Osteoblast (primary cell): Measurements from ENCODE around the gene RNF224. TPM values are rescaled to one million over a fixed set of nuclear protein-coding genes. Genes with fewer than 3 reads are reported as not detected.

Experiments used
- DNase-seq: peaks from one replicate; pipeline ENCODE4 v3.0.0; 2011; ENCODE audit warnings: low spot score, mixed read lengths; ENCODE audit not compliant: insufficient read length; ENCODE audit errors: missing footprints
- H2AFZ ChIP-seq: 2 replicates; pipeline ENCODE4 v1.6.0; 2011; ENCODE audit warnings: mild to moderate bottlenecking, low read length
- H3K27ac ChIP-seq: 2 replicates; pipeline ENCODE4 v1.5.1; 2011; ENCODE audit warnings: mild to moderate bottlenecking, low read depth, low read length, moderate library complexity
- H3K27me3 ChIP-seq: 2 replicates; pipeline ENCODE4 v1.6.0; 2012; ENCODE audit warnings: mild to moderate bottlenecking, control low read depth, inconsistent platforms, low read length, moderate library complexity; ENCODE audit not compliant: insufficient read depth
- H3K36me3 ChIP-seq: 2 replicates; pipeline ENCODE4 v1.5.1; 2011; ENCODE audit warnings: mild to moderate bottlenecking, low read length, control low read depth, moderate library complexity; ENCODE audit not compliant: insufficient read depth
- H3K4me1 ChIP-seq: 2 replicates; pipeline ENCODE4 v1.5.1; 2011; ENCODE audit warnings: mild to moderate bottlenecking, low read length, control low read depth, moderate library complexity; ENCODE audit not compliant: insufficient read depth
- H3K4me2 ChIP-seq: 2 replicates; pipeline ENCODE4 v1.6.0; 2011; ENCODE audit warnings: mild to moderate bottlenecking, low read length; ENCODE audit not compliant: insufficient read depth
- H3K4me3 ChIP-seq: fragments of 200-600 bp; sonication (generic); 3 replicates; pipeline ENCODE4 v1.5.1; 2012; ENCODE audit warnings: mild to moderate bottlenecking, low read length, inconsistent platforms; ENCODE audit not compliant: insufficient read depth
- H3K79me2 ChIP-seq: 2 replicates; pipeline ENCODE4 v1.6.0; 2012; ENCODE audit warnings: mild to moderate bottlenecking, low read length, control low read depth, inconsistent platforms; ENCODE audit not compliant: insufficient read depth
- H3K9me3 ChIP-seq: 2 replicates; pipeline ENCODE4 v1.5.1; 2011; ENCODE audit warnings: low read depth, low read length, control low read depth
- H4K20me1 ChIP-seq: 2 replicates; pipeline ENCODE4 v1.6.0; 2012; ENCODE audit warnings: mild to moderate bottlenecking, low read length, control low read depth; ENCODE audit not compliant: insufficient read depth
- total RNA-seq: library from RNA; depleted of rRNA; stranded (reverse); fragments of >200 nt; gene quantifications from 2 replicates; pipeline ENCODE4 v1.2.3, GENCODE V29; 2012
- TF ChIP-seq, protein P1 (sequence below): IDR thresholded peaks from 2 replicates; pipeline ENCODE4 v1.5.1; 2011; ENCODE audit warnings: mild to moderate bottlenecking, low read depth, low read length, moderate library complexity; ENCODE audit errors: extremely low read depth

The RNF224 gene
- under 0.01 TPM in 1 of 2 replicates, not detected in the other for total RNA-seq

DNA sequence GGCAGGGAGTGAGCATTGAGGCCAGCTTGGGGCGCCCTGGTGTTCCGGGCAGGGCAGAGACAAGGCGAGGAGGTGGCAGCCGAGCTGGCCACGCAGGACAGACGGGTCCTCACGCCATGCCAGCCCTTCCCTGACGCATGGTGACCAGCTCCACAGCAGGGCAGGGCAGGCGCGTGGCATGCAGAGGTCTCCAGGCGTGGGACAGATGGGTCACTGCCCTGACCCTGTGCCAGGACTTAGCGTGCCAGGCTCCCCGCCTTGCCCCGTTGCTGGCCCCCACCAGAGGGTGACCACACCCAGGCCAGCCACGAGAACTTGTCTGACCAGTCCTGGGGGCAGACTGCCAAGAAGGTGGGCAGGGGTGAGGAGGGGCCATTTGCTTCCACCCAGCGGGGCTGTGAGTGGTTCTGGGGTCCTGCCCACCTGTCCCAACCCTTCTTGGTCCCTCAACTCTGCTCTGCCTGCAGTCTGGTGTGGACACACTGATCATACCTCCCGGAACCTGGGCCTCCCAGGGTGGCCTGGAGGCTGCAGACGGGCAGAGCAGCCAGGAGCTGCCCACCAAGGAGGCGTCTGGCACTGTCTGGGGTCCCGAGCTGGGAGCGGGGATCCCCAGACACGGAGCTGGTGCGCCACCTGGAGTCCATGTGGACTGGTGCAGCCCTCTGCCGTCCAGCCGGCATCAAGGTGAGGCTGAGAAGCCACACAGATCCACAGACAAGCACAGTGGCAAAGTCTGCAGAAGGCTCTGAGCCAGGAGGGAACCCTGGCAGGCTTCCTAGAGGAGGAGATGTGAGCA lies at the start of gene RNF224:
RNF224 (plus strand) TSS at position 449 of the 799 bp plus-strand sequence. CDS start 834 bp downstream, outside the sequence.
- no peaks in the 10 kb centered on the region for H4K20me1 ChIP-seq
- H3K9me3 ChIP-seq = no peaks in the 10 kb centered on the region
- H3K27me3 ChIP-seq = no peaks in the 10 kb centered on the region
- no peak within 1 kb of the TSS for H2AFZ ChIP-seq
- TF ChIP-seq, protein P1, sequence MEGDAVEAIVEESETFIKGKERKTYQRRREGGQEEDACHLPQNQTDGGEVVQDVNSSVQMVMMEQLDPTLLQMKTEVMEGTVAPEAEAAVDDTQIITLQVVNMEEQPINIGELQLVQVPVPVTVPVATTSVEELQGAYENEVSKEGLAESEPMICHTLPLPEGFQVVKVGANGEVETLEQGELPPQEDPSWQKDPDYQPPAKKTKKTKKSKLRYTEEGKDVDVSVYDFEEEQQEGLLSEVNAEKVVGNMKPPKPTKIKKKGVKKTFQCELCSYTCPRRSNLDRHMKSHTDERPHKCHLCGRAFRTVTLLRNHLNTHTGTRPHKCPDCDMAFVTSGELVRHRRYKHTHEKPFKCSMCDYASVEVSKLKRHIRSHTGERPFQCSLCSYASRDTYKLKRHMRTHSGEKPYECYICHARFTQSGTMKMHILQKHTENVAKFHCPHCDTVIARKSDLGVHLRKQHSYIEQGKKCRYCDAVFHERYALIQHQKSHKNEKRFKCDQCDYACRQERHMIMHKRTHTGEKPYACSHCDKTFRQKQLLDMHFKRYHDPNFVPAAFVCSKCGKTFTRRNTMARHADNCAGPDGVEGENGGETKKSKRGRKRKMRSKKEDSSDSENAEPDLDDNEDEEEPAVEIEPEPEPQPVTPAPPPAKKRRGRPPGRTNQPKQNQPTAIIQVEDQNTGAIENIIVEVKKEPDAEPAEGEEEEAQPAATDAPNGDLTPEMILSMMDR = peak; percentile 84
- no peaks in the 10 kb centered on the region for H3K36me3 ChIP-seq
- no peaks in the 10 kb centered on the region for H3K79me2 ChIP-seq
- DNase-seq = peak; percentile 99
- H3K27ac ChIP-seq = no peak within 1 kb of the TSS
- H3K4me2 ChIP-seq = no peak within 1 kb of the TSS
- no peak within 1 kb of the TSS for H3K4me3 ChIP-seq
- H3K4me1 ChIP-seq = peaks cover 9% of the 10 kb centered on the region

DNA sequence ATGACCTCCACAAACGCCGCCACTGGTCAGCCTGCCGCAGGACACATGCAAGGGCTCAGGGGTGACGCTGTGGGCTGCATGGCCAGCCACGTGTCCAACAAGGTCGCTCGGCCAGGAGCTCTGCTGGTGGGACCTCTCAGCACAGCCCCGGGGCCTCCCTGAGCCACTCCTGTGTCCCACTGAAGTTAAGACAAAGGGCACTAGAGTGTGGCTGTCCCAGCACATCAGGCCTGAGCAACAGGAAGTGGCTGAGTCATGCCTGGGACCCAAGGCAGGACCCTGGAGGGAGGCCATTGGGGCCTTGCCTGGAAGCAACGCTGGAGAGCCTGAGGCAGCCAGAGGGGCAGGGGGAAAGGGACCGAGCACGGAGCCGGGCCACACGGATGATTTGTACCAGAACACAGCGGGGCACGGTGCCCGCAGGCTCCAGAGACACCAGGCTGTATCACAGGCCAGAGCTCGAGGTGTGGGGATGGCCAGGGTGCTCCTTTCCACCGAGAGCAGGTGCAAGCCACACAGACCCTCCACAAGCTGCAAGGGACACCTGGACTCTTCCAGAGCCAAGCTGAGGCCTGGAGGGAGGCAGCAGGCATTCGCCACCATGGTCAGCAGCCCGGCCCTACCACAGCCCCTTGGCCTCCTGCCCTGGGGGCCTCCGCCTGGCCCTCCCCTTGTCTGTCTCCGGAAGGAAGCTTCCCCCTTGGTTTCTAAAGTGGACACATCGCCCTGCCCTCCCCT lies 48.9 kb upstream of the RNF224 start:
- H4K20me1 ChIP-seq = peaks cover 12% of the 10 kb centered on the region
- TF ChIP-seq, protein P1 = no peak
- H3K79me2 ChIP-seq = no peaks in the 10 kb centered on the region
- H3K36me3 ChIP-seq = peaks cover 15% of the 10 kb centered on the region
- H3K27ac ChIP-seq = no peak overlapping the region
- H3K4me1 ChIP-seq = no peaks in the 10 kb centered on the region
- no peak overlapping the region for H3K4me2 ChIP-seq
- DNase-seq = peak; percentile 90
- H2AFZ ChIP-seq = no peak overlapping the region
- no peaks in the 10 kb centered on the region for H3K9me3 ChIP-seq
- no peaks in the 10 kb centered on the region for H3K27me3 ChIP-seq
- H3K4me3 ChIP-seq = no peak overlapping the region

DNA sequence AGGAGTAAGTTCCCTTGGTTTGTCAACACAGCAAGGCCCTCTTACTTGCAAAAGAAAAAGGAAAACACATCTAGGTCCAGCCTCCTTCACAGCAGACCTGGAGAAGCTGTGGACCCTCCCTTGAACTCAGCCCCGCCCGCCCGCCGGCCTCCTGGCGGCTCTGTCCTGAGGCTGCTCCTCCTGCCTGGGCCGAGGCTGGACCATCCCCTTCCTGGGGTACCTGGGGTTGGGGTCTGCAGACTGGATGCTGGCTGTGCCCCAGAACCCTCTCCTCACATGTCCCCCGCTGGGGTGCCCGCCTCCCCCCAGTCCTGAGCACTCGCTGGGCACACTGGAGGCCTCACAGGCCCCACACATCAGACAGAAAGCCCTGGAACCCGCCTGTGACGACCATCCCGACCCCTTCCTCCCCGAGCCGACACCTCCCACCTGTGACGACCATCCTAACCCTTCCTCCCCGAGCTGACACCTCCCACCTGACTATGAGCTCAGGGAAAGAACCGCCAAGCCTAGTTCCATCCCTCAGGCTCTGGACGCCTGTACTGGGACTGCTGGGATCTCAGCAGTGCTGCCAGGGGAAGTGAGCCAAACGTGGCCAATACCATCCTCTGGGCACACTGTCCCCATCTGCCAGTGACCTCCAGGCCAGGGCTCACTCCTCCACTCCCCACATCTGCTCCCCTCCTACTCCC lies 48.2 kb upstream of the RNF224 start:
- Histone ChIP-seq H3K79me2 (no peaks in the 10 kb centered on the region), H3K4me3 (no peak overlapping the region), H2AFZ (no peak overlapping the region), H3K4me1 (no peaks in the 10 kb centered on the region), H3K9me3 (no peaks in the 10 kb centered on the region), H3K27ac (no peak overlapping the region), H3K36me3 (peaks cover 22% of the 10 kb centered on the region), H3K4me2 (no peak overlapping the region), H3K27me3 (no peaks in the 10 kb centered on the region), H4K20me1 (peaks cover 12% of the 10 kb centered on the region)
- TF ChIP-seq, protein P1 = no peak
- peak; percentile 90 for DNase-seq

DNA sequence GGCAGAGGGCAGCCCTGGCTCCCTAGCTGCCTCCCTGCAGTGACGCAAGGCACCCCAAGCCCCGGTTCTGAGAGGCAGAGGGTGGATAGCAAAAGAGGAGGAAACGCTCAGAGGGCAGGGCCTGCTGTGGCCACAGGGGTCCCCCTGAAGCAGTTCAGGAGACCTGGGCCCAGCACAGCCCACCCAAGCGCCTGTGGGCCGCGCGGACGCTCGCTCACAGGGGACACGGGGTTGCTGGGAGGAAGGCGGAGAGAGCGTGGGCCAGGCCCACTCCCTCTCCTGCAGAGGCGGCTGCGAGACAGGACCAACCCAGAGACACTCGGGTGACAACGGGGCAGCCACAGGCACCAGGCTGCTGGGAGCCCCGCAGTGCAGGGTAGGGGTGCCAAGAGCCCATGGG lies 47.5 kb upstream of the RNF224 start:
- no peak overlapping the region for H3K27ac ChIP-seq
- H3K79me2 ChIP-seq = no peaks in the 10 kb centered on the region
- no peak overlapping the region for H3K4me3 ChIP-seq
- DNase-seq = no peak
- TF ChIP-seq, protein P1 = no peak
- H3K4me2 ChIP-seq = no peak overlapping the region
- peaks cover 28% of the 10 kb centered on the region for H3K36me3 ChIP-seq
- H3K27me3 ChIP-seq = no peaks in the 10 kb centered on the region
- H3K4me1 ChIP-seq = no peaks in the 10 kb centered on the region
- H3K9me3 ChIP-seq = no peaks in the 10 kb centered on the region
- no peak overlapping the region for H2AFZ ChIP-seq
- H4K20me1 ChIP-seq = peaks cover 12% of the 10 kb centered on the region
